PFSK-1 (cell line): ENCODE data around the gene PCDH20.

Experiments
- POLR2AphosphoS5 ChIP-seq: IDR thresholded peaks from 2 replicates; pipeline ENCODE4 v1.6.1; 2012; ENCODE audit warnings: low read depth, mild to moderate bottlenecking, control low read depth, low read length, moderate library complexity
- SIN3A ChIP-seq: IDR thresholded peaks from 2 replicates; pipeline ENCODE4 v1.6.1; 2012; ENCODE audit warnings: mild to moderate bottlenecking, low read length, moderate library complexity, borderline replicate concordance; ENCODE audit not compliant: insufficient read depth

DNA sequence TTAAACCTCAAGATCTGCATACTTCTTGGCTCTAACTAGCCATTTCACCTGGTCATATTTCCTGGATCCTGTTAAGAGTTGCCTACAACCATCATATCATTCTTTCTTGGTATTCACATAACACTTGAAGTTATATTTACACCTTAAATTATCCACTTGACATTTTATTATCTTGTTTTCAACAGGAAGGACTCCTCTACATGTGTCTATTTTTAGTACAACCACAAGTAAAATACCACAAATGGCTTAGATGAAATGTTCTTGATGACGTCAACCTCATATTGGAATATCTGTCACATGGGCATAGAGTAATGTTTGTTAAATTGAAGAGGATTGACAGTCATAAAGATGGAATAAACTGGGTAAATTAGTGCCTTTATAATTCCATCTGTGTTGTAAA lies 9.4 kb downstream of the PCDH20 start:
- no peak for TF ChIP-seq POLR2AphosphoS5
- no peak for TF ChIP-seq SIN3A
